Endodermal cell (in vitro differentiated cells): ENCODE measurements around the gene GRIK3. TPM values are rescaled to one million over a fixed set of nuclear protein-coding genes. Genes with fewer than 3 reads are reported as not detected.

ENCODE experiments used
- DNase-seq: peaks from one replicate; pipeline ENCODE4 v3.0.0-alpha.2; 2017
- H3K27ac ChIP-seq: 2 replicates; pipeline ENCODE4 v1.5.1; 2013; ENCODE audit warnings: mild to moderate bottlenecking, low read depth, low read length, moderate library complexity
- H3K27me3 ChIP-seq: 2 replicates; pipeline ENCODE4 v1.6.1; 2013; ENCODE audit warnings: mild to moderate bottlenecking, low read length, moderate library complexity; ENCODE audit not compliant: insufficient read depth, control insufficient read depth, poor library complexity, severe bottlenecking
- H3K36me3 ChIP-seq: 2 replicates; pipeline ENCODE4 v1.7.0; 2013; ENCODE audit warnings: mild to moderate bottlenecking, low read length, moderate library complexity; ENCODE audit not compliant: control insufficient read depth, insufficient read depth
- H3K4me1 ChIP-seq: one replicate; pipeline ENCODE4 v1.7.0; 2013; ENCODE audit warnings: low read length; ENCODE audit not compliant: control insufficient read depth, insufficient read depth
- H3K4me3 ChIP-seq: 2 replicates; pipeline ENCODE4 v1.5.1; 2013; ENCODE audit warnings: mild to moderate bottlenecking, low read length, moderate library complexity
- H3K9ac ChIP-seq: 2 replicates; pipeline ENCODE4 v1.6.1; 2013; ENCODE audit warnings: mild to moderate bottlenecking, low read length, moderate library complexity; ENCODE audit not compliant: poor library complexity, severe bottlenecking; ENCODE audit errors: extremely low read depth
- H3K9me3 ChIP-seq: 2 replicates; pipeline ENCODE4 v1.6.1; 2013; ENCODE audit warnings: mild to moderate bottlenecking, low read length, moderate library complexity; ENCODE audit not compliant: control insufficient read depth
- H3K27ac Mint-ChIP-seq: 2 replicates; pipeline ENCODE4 v1.8.0; 2020; ENCODE audit warnings: mixed read lengths
- H3K27me3 Mint-ChIP-seq: 2 replicates; pipeline ENCODE4 v1.8.0; 2021; ENCODE audit warnings: mild to moderate bottlenecking, mixed read lengths; ENCODE audit not compliant: insufficient read depth
- H3K36me3 Mint-ChIP-seq: 2 replicates; pipeline ENCODE4 v1.8.0; 2020; ENCODE audit warnings: low read depth, mixed read lengths
- H3K4me1 Mint-ChIP-seq: 2 replicates; pipeline ENCODE4 v1.8.0; 2020; ENCODE audit warnings: mixed read lengths
- H3K4me3 Mint-ChIP-seq: 2 replicates; pipeline ENCODE4 v1.8.0; 2020; ENCODE audit warnings: mild to moderate bottlenecking, moderate library complexity, mixed read lengths
- H3K9me3 Mint-ChIP-seq: 2 replicates; pipeline ENCODE4 v1.8.0; 2020; ENCODE audit warnings: mild to moderate bottlenecking, mixed read lengths
- CTCF ChIP-seq: fragments of 200-600 bp; sonication (generic); conservative IDR thresholded peaks from 2 replicates; pipeline ENCODE4 v1.5.0; 2021; ENCODE audit warnings: antibody characterized with exemption, mild to moderate bottlenecking
- WGBS, 2 experiments: methylation state at CpG; one replicate each; pipeline versions ENCODE4 v1.1.5 to v1.1.7; 2013; ENCODE audit warnings: missing lambda C conversion rate in 2 of 2, mixed read lengths in 1 of 2; ENCODE audit not compliant: insufficient coverage in 1 of 2, insufficient read length in 1 of 2; 5-methylcytosine and 5-hydroxymethylcytosine counted together
- total RNA-seq, 2 donors: library from RNA; stranded (reverse); fragmentation: NEBNext Ultra II Directional in 1 of 2; extraction: Animal tissue kit (Norgen Biotek cat#: 25700) in 1 of 2; gene quantifications; 2 replicates in 1 of 2; 3 replicates in 1 of 2; pipeline ENCODE4 v1.2.1, GENCODE V29; 2021

The GRIK3 gene
- total RNA-seq, 2 donors from 2014 or later, result 13.4 to 32.4 TPM

- Mint-ChIP-seq H3K27ac (no peak overlapping the region), H3K9me3 (no peaks in the 10 kb centered on the region), H3K4me1 (no peaks in the 10 kb centered on the region), H3K4me3 (no peak overlapping the region), H3K36me3 (no peaks in the 10 kb centered on the region), H3K27me3 (peaks cover 3% of the 10 kb centered on the region)
- 92 to 96% methylated on average over 8 of the region's 8 CpGs for WGBS, 2 experiments
- H3K4me1 ChIP-seq, result no peaks in the 10 kb centered on the region
- H3K27ac ChIP-seq, result no peak overlapping the region
- no peak for TF ChIP-seq CTCF
- no peaks in the 10 kb centered on the region for H3K36me3 ChIP-seq
- H3K27me3 ChIP-seq, result no peaks in the 10 kb centered on the region
- DNase-seq, result no peak
- H3K9me3 ChIP-seq, result no peaks in the 10 kb centered on the region
- H3K4me3 ChIP-seq, result no peak overlapping the region
- H3K9ac ChIP-seq, result no peak overlapping the region
These were observed 45.1 kb downstream of the GRIK3 start for GRCh38 chr1:36989241-36989640.

- no peak for DNase-seq
- no peaks in the 10 kb centered on the region for H3K9me3 ChIP-seq
- no peak overlapping the region for H3K4me3 Mint-ChIP-seq
- H3K4me3 ChIP-seq, result no peak overlapping the region
- no peak overlapping the region for H3K9ac ChIP-seq
- WGBS, 2 experiments, result 88 to 93% methylated on average over 2 to 12 of the region's 12 CpGs
- H3K36me3 Mint-ChIP-seq, result no peaks in the 10 kb centered on the region
- no peaks in the 10 kb centered on the region for H3K27me3 ChIP-seq
- H3K27ac Mint-ChIP-seq, result no peak overlapping the region
- H3K36me3 ChIP-seq, result no peaks in the 10 kb centered on the region
- no peaks in the 10 kb centered on the region for H3K4me1 ChIP-seq
- H3K27me3 Mint-ChIP-seq, result peaks cover 3% of the 10 kb centered on the region
- H3K9me3 Mint-ChIP-seq, result no peaks in the 10 kb centered on the region
- no peak for TF ChIP-seq CTCF
- no peak overlapping the region for H3K27ac ChIP-seq
- no peaks in the 10 kb centered on the region for H3K4me1 Mint-ChIP-seq
These were observed 45.5 kb downstream of the GRIK3 start for GRCh38 chr1:36988741-36989193.

- 83 to 88% methylated on average over 9 to 10 of the region's 10 CpGs for WGBS, 2 experiments
- Histone ChIP-seq H3K36me3 (no peaks in the 10 kb centered on the region), H3K9ac (no peak overlapping the region), H3K27ac (no peak overlapping the region), H3K27me3 (no peaks in the 10 kb centered on the region), H3K9me3 (no peaks in the 10 kb centered on the region), H3K4me3 (no peak overlapping the region), H3K4me1 (no peaks in the 10 kb centered on the region)
- Mint-ChIP-seq H3K4me3 (no peak overlapping the region), H3K4me1 (no peaks in the 10 kb centered on the region), H3K36me3 (no peaks in the 10 kb centered on the region), H3K27ac (no peak overlapping the region), H3K27me3 (peaks cover 3% of the 10 kb centered on the region), H3K9me3 (no peaks in the 10 kb centered on the region)
- DNase-seq, result no peak
- no peak for TF ChIP-seq CTCF
These were observed 46.0 kb downstream of the GRIK3 start for GRCh38 chr1:36988321-36988720.
